WERI-Rb-1 (cell line): ENCODE data around the gene C6orf47.

Source experiments
- DNase-seq: peaks from one replicate; pipeline ENCODE4 v3.0.0-alpha.2; 2020
- H3K27ac ChIP-seq: fragments of 250-450 bp; sonication (Bioruptor Pico); 2 replicates; pipeline ENCODE4 v1.5.1; 2020; ENCODE audit warnings: mild to moderate bottlenecking, moderate library complexity
- H3K27me3 ChIP-seq: fragments of 250-450 bp; sonication (Bioruptor Pico); 2 replicates; pipeline ENCODE4 v1.5.1; 2021; ENCODE audit warnings: mild to moderate bottlenecking, low read depth, moderate library complexity; ENCODE audit not compliant: insufficient read depth, severe bottlenecking
- H3K36me3 ChIP-seq: fragments of 250-450 bp; sonication (Bioruptor Pico); 2 replicates; pipeline ENCODE4 v1.5.1; 2020; ENCODE audit warnings: mild to moderate bottlenecking, moderate library complexity
- H3K4me3 ChIP-seq: 2 replicates; pipeline ENCODE4 v1.5.1; 2011; ENCODE audit warnings: low read depth, mild to moderate bottlenecking, control low read depth, low read length
- H3K9me3 ChIP-seq: fragments of 250-450 bp; sonication (Bioruptor Pico); 2 replicates; pipeline ENCODE4 v1.5.1; 2021; ENCODE audit warnings: mild to moderate bottlenecking, moderate library complexity; ENCODE audit not compliant: severe bottlenecking
- CTCF ChIP-seq: IDR thresholded peaks from 2 replicates; pipeline ENCODE4 v1.5.1; 2011; ENCODE audit warnings: low read depth, mild to moderate bottlenecking, control low read depth, inconsistent platforms, low read length

Gene C6orf47

DNA sequence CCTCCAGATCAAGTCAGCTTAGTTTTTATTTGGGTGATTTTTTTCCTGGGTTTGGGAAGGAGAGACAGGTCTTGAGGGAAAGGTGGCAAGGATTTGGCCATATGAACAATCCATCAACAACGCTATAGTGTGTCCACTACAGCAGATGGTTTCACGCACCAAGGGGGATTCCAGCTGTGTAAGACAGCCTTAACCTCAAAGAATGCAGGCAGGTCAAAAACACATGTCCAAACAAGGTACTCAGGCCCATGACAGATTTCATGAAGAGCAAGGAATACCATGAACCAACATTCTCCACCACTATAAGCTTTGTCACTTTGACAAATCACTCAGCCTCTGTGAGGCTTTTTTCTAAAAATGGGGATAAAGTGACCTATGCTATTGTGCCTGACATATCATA is 43.6 kb downstream of the C6orf47 start:
- Histone ChIP-seq H3K36me3 (peaks cover 13% of the 10 kb centered on the region), H3K4me3 (no peak overlapping the region), H3K27me3 (no peaks in the 10 kb centered on the region), H3K9me3 (no peaks in the 10 kb centered on the region), H3K27ac (no peak overlapping the region)
- TF ChIP-seq CTCF: no peak
- DNase-seq: no peak

GRCh38 chr6:31615748-31616147 is 44.8 kb downstream of the C6orf47 start:
- H3K27ac ChIP-seq: no peak overlapping the region
- peaks cover under 1% of the 10 kb centered on the region; the same call in 1 of the 2 replicates for H3K36me3 ChIP-seq
- H3K9me3 ChIP-seq: no peaks in the 10 kb centered on the region
- H3K4me3 ChIP-seq: no peak overlapping the region
- no peaks in the 10 kb centered on the region for H3K27me3 ChIP-seq
- no peak for DNase-seq
- no peak for TF ChIP-seq CTCF

- no peaks in the 10 kb centered on the region for H3K27me3 ChIP-seq
- H3K36me3 ChIP-seq: no peaks in the 10 kb centered on the region
- no peak for DNase-seq
- TF ChIP-seq CTCF: no peak
- no peak within 1 kb of the TSS for H3K27ac ChIP-seq
- no peak within 1 kb of the TSS for H3K4me3 ChIP-seq
- no peaks in the 10 kb centered on the region for H3K9me3 ChIP-seq
Observed at GRCh38 chr6:31614684-31615578, 45.6 kb downstream of the C6orf47 start, which contains the start of gene AIF1. TSS of gene AIF1 (plus strand) at chr6:31615234. CDS start at chr6:31615330, 96 bp downstream.

DNA sequence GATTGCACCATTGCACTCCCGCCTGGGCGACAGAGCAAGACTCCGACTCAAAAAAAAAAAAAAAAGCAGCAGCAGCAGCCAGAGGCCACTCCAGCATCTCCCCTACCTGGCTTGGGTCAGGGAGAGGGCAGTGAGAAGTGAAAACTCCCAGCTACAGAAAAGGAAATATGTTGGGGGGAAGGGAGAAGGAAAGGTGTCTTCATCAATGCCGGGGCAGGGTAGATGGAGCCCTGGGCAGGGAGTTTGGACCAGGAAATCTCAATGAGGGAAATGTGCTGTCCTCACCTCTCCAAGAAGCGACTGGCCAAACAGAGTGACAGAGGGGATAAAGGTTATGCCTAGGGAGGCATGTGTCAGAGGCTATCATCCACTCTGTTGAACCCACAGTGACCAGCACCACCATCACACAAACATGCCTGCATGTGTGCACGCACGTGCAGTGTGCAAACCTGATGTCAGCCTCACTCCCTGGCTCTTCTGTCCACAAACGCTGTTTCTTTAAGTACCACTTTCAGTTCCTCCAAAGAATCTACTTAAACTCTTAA is 46.4 kb downstream of the C6orf47 start:
- no peak for DNase-seq
- Histone ChIP-seq H3K4me3 (no peak overlapping the region), H3K36me3 (no peaks in the 10 kb centered on the region), H3K27me3 (no peaks in the 10 kb centered on the region), H3K9me3 (no peaks in the 10 kb centered on the region), H3K27ac (no peak overlapping the region)
- TF ChIP-seq CTCF: no peak

DNA sequence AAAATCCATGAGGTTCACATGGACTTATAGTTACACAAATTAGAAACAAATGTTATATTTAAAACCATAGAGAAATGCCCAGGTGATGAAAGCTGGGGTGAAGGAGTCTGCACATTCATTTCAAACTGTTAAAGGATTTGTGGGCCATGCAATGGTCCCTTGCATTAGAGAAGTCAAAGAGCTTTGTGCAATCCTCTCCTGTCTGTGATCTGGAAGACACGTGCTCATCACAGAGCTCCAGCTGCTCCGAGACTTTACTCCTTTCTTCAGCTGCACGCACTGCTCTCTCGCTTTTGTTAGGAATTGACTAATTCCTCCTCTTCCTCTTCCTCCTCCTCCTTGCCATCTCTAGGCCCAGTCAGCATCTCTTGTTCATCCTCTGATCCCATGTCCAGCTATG is 49.6 kb downstream of the C6orf47 start:
- H3K36me3 ChIP-seq: no peaks in the 10 kb centered on the region
- no peak for TF ChIP-seq CTCF
- DNase-seq: no peak
- no peak overlapping the region; the same call in 1 of the 2 replicates for H3K27ac ChIP-seq
- H3K9me3 ChIP-seq: no peaks in the 10 kb centered on the region
- no peaks in the 10 kb centered on the region for H3K27me3 ChIP-seq
- H3K4me3 ChIP-seq: no peak overlapping the region
